H1 (cell line): ENCODE results near the gene RASD1. TPM values are rescaled to one million over a fixed set of nuclear protein-coding genes. Genes with fewer than 3 reads are reported as not detected.

ENCODE experiments used
- CBX8 ChIP-seq: fragments of 300-800, 300-1000 bp; sonication (generic); IDR thresholded peaks from 2 replicates; pipeline ENCODE4 v1.7.1; 2016; ENCODE audit warnings: low read depth, low read length, borderline replicate concordance
- YY1 ChIP-seq: IDR thresholded peaks from 2 replicates; pipeline ENCODE4 v1.6.1; 2011; ENCODE audit warnings: low read depth, mild to moderate bottlenecking, low read length
- polyA plus RNA-seq, 7 experiments: library from polyadenylated mRNA; depleted of rRNA in 3 of 7; stranded (reverse) in 5 of 7; unstranded in 2 of 7; fragments of >200 nt in 5 of 7; fragments of 200-250 nt in 2 of 7; gene quantifications; 1 replicate in 5 of 7; 2 replicates in 1 of 7; 4 replicates in 1 of 7; pipeline versions ENCODE4 v1.2.1 to v1.2.3, GENCODE V29; 2011 to 2013; ENCODE audit warnings: missing spikeins in 2 of 7, mixed read lengths in 2 of 7
- total RNA-seq: library from RNA; stranded (reverse); fragmentation: NEBNext Ultra II Directional; extraction: Animal tissue kit (Norgen Biotek cat#: 25700); gene quantifications from 2 replicates; pipeline ENCODE4 v1.2.1, GENCODE V29; 2021

The RASD1 gene
- total and polyA plus RNA-seq, 2 of the 8 experiments (the other 6 are each of a cell fraction or from before 2014, with no cell fraction given), result 2.3 to 2.6 TPM

DNA sequence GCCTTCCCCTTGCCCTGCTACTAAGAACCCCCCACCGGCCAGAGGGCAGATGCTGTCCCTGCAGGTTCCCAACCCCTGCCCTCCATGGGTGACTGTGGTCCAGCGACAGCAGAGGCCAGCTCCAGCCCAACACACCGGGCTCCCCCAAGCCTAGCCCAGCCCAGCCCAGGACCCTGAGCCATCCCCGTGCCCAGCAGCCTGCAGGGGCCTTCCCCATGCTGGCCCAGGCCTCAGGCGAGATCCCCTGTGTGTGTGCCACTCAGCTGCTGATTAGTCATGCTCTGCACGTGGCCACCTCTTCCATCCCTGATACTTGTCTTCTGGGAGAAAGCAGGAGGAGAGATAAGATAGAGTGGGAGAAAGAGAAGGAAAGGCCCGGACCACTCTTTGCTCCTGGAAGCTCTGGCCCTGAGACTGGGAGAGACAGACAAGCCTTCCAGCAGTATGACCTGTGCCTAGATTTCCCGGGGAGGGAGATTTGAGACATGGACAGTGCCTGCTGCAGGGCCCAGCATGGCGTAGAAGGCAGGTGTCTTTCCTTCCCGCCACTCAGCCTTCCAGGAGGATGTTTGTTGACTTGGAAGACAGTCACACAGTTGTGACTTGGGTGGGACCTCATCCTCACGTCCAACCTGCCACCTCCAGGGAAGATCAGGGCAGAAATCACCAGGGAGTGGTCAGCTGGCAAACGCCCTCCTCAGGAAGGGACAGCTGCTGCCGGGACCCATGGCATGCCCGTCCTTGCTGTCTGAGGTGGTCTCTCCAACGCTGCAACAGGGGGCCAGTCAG lies 41.3 kb upstream of the RASD1 start (continued):
- no peak for TF ChIP-seq CBX8
- TF ChIP-seq YY1, result no peak
